Activated CD4-positive, alpha-beta T cell treated with anti-CD3 and anti-CD28 coated beads, Interleukin-2, amount 50 U/mL, for 24 hours (primary cell): ENCODE data around the gene OR10H3.
"Not testable (repeated sequence)": the region's sequence is repeated elsewhere in the genome, so short reads cannot be mapped to it uniquely, and the experiment has no call there.

ENCODE experiments used
- DNase-seq, 2 donors: peaks; one replicate each; pipeline ENCODE4 v3.0.0-alpha.2; 2020; ENCODE audit warnings: low read depth in 1 of 2, low spot score in 1 of 2

The OR10H3 gene, protein sequence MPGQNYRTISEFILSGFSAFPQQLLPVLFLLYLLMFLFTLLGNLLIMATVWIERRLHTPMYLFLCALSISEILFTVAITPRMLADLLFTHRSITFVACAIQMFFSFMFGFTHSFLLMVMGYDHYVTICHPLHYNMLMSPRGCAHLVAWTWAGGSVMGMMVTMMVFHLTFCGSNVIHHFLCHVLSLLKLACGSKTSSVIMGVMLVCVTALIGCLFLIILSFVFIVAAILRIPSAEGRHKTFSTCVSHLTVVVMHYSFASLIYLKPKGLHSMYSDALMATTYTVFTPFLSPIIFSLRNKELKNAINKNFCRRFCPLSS

DNA sequence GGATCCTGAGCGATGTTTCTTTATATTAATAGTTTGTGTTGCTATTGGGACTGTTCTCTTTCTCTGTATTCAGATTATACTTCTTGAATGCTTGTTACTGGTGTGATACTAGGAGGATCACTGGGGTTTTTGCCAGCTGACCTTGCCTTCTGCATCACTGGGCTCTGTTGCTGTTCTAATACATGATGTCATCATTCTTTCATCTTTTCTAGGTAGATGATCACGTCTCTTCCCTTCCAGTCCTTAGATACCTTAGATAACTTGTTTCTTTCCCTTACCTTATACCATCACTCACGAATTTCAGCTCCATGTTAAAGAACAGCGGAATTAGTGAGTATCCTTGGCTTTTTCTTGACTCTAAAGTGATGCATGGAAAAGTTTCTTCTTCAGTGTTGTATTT lies at the start of gene OR10H3:
Gene OR10H3 (plus strand): TSS at position 264 of the 400 bp plus-strand sequence. CDS start 3,408 bp downstream, outside the sequence.
- DNase-seq, result no peak

DNA sequence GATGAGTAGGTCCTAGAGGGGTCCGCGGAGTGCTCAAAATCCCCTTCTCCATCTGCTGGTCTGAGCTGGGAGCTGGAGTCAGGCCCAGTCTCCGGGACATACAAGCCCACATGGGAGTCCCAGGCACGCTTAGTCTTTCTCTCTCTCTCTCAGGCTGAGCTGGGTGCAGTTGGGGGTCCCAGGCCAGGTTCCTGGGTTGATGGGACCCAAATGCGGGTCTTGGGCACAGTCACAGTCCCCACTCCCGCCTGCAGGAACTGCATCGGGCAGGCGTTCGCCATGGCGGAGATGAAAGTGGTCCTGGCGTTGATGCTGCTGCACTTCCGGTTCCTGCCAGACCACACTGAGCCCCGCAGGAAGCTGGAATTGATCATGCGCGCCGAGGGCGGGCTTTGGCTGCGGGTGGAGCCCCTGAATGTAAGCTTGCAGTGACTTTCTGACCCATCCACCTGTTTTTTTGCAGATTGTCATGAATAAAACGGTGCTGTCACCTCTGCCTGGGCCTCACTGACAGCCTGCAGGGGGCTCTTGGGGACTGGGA lies 41.1 kb upstream of the OR10H3 start:
- DNase-seq, result no peak

DNA sequence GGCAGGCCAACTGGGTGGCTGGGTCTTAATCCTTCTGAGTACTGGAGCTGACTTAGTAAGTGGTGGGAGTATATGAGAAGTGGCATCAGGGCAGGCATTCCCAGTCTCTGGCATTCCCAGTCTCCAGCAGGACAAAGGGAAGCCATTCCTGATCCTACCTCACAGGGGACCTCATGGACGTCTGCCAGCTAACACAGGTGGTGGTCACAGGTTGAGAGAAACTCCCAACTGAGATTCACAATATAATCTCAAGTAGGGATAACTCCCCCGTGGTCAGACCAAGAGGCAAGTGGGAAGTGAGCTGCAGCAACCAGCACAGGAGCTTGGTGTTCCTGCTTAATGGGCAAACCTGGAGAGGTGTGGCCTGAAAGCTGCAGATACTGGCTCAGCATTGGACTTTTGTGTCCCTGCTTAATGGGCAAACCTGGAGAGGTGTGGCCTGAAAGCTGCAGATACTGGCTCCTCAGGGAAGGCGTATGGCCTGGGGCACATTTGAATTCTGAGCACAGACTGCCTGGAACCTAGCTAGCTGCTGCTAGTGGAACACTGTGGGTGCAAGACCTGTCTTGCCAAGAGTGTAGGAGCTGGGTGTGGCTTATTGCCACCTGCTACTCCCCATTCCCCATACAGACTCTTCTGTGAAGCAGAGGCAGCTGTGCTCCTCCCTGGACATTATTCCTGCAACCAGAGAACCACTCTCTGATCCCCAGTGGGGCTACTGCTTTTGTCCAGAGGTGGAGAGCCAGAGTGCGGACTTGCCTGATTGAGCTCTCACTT lies 35.8 kb upstream of the OR10H3 start:
- DNase-seq, result no peak

DNA sequence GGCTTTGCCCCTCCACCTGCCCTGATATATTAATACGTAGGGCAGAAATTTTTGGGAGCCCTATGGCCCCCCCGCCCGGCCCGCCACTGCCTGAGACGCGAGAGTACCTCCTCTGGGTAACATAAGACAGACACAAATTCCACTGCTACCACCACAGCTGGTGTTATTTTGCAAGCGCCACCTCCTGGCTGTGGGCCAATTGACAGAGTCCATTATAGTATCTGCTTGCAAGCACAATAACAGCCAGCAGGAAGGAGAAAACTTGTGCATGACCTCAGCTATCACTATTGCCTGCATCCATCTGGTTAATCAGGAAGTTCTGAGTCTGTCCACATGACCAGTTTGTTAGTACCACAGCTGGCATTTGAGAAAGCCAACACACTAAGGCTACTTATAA lies 35.3 kb upstream of the OR10H3 start:
- peak in 1 of 2 donors; percentile 1 for DNase-seq

DNA sequence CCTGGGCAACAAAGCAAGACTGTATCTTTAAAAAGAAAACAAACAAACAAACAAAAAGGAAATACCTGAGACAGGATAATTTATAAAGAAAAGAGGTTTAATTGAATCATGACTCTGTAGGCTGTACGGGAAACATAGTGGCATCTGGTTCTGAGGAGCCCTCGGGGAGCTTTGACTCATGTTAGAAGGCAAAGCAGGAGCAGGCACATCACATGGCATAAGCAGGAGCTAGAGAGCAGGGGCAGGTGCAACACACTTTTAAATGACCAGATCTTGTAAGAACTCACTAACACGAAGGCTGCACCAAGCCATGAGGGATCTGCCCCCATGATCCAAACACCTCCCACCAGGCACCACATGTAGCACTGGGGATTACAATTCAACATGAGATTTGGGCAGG lies 23.1 kb upstream of the OR10H3 start:
- no peak for DNase-seq

DNA sequence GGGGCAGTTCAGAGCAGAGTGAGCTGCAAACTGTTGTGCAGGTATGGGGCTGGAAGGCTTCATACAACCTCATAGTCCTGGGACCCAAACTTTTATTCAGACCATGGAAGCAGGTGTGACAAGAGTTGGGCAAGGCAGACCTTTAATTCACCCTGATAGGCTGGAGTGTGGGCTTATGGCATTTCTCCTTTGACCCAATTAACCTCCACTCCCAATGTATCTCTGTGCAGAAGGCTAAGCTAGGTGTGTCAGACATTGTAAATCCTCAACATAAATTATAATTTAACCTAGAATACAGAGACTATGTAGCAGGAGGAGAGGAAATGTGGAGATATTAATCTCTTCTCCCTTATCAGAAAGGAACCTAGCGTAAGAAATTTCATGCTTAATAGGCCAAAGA lies 22.1 kb upstream of the OR10H3 start:
- no peak for DNase-seq

DNA sequence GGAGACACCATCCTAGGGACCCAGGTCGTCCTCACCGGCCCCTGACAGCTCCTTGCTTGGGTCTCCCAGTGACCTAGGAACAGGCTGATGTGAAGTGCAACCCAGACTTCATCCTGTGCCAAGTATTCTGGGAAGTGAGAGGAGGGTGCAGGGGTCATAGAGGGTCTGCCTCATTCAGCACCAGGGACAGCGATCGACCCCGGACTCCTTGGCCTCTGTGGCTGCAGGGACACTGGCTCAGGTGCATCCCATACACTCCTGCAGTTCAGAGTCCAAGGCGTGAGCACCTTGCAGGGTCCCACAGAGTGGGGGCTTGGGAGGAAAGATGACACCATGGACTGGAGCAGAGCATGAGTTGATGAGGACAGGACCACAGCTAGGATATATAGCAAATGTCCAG lies 20.0 kb upstream of the OR10H3 start:
- DNase-seq, result no peak

DNA sequence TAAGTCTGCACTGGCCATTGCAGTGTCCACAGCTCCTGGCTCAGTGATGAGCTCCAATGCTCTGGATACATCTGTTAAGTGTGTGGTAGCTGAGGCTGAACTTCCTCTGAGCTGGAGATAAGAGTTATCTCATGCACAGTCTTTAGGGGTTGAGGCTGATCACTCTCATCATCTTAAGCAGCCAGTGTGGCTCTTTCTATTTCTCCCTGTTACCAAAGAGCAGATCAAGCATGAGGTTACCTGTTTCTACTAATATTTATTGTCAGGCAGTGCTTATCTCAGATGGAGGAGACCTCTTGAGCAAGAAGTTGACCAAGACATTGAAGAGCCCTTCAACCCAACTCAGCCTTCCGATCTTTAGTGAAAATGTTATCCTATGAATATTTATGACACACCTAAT lies 16.5 kb upstream of the OR10H3 start:
- DNase-seq, result no peak

DNA sequence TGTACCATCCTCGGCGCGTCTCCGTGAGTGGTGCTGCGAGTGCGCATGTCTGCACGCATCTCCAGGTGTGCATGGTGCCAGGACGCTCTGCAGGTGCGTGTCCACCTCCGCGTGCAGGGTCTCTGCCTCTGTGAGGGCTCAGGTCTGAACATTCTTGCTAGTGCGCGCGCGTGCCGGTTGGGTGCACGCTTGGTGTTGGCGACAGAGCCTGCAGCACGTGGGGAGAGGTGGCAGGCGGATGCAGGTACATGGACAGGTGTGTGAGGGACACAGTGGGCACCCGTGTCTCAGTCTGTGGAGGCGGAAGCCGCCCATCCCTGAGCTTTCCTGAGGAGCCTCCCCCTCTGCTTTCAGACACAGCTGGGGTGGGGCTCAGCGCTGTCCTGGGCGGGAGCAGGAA lies 14.8 kb upstream of the OR10H3 start:
- DNase-seq, result no peak

DNA sequence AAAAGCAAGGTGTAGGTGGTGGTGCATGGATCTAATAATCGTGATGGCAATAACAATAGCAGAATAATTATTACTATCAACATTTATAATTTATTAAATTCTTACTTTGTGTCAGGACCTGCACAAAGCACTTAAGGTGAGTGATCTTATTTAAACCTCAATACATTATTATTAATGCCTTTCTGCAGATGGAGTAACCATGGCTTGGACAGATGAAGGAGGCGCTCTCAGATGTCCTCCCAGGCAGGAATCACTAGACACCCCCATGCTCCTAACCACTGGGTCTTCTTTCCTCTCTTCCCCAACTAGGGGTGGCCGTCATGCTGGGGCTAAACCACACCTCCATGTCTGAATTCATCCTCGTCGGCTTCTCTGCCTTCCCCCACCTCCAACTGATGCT lies 10.1 kb upstream of the OR10H3 start, which contains the start of gene OR10H2:
Gene OR10H2 (plus strand): TSS at position 301 of the 400 bp plus-strand sequence. CDS start 20 bp downstream, at position 321.
- DNase-seq, result no peak

DNA sequence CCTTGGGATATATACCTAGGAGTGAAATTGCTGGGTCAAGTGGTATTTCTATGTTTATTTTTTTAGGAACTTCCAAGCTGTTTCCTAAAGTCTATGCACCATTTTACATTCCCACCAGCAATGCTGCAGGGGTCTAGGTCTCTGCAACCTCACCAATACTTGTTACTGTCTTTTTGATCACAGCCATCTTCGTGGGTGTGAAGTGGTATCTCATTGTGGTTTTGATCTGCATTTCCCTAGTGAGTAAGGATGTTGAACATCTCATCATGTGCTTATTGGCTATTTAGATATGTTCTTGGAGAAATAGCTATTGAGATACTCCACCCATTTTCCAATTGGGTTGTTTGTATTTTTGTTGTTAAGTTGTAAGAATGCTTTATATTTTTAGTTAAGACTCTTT lies 7.2 kb upstream of the OR10H3 start:
- DNase-seq, result no peak

DNA sequence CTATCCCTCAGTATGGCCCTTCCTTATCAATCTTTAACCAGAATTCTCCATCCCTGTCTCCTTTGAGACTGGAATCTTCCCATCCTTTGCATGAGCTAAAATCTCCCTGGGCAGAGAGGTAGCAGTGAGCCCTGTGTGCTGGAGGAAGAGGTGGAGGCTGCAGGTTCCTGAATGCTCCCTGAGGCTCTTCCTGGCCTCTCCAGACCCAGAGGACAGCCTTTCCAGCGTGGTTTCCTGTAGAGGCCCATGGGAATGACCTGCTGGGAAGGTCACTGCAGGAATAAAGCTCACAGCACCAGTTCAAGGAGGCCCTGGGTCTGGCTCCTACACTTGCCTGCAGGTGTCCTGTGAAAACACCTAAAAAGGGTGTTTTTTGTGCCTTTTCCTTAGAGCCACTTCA lies 5.4 kb upstream of the OR10H3 start:
- no peak for DNase-seq

DNA sequence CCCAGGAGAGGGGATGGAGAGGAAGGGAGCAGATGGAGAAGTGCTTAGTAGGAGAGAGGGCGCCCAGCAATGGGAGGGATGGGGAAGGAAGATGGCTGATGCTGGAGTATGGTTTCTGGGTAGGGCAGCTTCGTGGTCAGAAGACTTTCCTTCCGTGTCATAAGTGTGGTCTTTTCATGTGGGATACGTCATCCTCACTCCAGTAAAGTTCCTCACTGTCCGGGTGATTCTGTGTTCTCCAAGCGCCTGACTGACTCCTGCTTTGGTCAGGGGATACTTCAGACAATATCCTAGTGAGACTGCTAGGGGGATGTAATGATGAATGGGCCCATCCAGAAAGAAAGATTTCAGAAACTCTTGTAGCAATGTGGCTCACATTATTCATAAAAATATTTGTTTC lies 3.9 kb upstream of the OR10H3 start:
- no peak for DNase-seq

DNA sequence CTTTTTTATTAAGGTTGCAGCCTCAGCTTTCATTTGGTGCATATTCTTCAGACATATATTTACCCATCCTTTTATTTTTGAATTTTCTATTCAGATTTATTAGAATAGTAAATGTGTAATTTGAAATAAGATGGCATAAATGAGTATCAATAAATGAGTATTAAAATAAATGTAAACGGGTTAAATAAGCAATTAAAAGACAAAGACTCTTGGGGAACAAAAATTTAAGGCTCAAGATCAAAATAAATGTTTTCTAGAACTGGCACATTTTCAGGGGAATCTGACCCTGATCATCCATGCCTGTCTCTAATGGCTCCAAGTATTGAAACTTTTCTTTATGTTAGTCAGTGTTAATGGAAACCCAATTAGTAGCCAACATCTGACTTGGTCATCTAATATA lies 3.0 kb downstream of the OR10H3 start:
- DNase-seq, result no peak

DNA sequence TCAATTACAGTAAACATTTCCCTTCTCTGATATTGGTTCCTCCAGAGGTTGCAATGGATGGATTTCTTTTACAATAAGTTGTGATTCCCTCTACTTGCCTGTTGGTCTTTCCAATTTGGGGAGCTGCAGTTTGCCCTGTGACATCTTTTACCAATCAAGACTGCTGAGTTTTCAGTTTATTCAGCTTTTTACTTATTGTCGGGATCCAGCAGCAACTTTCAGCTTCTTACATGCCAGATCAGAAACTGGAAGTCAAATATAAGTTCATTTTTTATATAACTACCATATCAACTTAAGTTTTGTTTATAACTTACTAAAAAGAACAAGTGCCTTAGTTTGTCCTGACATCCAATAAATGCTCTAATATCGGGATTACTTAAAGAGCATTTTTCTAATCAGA lies 10.5 kb downstream of the OR10H3 start:
- no peak for DNase-seq

DNA sequence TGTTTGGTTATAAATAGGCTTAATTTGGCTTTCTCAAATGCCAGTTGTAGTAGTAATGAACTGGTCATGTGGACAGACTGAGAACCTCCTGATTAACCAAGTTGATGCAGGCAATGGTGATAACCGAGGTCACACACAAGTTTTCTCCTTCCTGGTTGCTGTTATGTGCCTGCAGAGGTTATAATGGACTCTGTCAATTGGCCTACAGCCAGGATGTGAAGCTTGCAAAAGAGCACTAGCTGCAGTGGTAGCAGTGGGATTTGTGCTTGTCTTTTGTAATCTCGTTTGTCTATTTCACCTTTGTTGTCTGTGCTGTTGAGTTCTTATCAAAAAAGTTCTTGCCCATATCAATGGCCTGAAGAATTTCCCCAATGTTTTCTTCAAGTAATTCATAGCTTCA lies 20.6 kb downstream of the OR10H3 start:
- no peak for DNase-seq

DNA sequence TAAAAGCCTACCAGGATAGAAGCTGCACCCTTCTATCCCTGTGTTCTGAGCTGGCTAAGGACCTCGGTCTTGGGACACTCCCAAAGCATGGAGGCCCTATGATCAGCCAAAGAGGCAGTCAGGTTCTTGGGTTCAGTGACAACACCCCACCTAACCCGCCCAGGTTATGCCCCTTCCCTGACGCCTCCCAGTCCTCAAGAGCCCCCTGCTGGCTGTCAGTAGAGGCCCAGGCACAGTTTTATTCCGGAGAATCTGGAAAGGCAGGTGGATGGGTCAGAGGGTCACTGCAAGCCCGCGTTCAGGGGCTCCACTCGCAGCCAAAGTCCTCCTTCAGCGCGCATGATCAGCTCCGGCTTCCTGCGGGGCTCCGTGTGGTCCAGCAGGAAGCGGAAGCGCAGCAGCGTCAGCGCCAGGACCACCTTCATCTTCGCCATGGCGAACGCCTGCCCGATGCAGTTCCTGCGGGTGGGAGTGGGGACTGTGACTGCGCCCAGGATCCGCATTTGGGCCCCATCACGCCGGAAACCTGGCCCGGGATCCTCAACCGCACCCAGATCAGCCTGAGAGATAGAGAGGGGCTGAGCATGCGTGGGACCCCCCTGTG lies 22.3 kb downstream of the OR10H3 start:
- DNase-seq, result no peak

DNA sequence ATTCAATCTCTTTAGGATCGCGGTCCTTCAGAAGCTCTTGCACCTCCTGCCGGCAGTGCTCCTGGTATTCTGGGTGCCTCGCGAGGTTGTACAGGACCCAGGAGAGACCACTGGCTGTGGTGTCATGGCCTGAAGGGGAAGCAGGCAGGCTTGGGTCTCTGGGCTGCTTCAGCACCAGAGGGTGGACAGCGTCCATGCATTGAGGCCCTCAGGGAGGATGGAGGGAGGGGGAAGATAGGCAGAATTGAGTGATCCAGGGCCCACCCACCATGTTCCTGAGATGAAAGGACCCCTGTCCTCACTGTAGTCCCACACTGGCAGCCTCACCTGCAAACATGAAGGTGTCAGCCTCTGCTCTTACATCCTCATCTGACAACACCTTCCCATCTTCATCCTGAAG lies 31.8 kb downstream of the OR10H3 start:
- DNase-seq, result no peak

DNA sequence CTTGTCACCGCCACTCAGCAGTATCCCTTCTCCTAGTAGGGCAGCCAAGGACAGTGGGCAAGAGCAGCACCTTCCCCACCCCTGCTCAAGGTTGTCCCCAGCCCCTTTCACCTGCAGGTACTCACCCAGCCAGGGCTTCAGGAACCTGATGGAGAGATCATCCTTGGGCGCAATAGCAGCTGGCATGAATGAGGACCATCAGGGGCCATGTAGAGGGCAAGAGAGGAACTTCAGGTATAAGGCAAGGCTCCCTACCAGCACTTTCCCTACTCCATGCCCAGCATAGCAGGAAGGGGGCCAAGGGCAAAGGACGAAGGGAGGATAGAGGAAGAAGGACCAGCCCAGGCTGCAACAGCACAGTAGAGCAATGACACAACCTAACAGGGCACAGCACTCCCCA lies 36.4 kb downstream of the OR10H3 start:
- DNase-seq, result not testable (repeated sequence)

DNA sequence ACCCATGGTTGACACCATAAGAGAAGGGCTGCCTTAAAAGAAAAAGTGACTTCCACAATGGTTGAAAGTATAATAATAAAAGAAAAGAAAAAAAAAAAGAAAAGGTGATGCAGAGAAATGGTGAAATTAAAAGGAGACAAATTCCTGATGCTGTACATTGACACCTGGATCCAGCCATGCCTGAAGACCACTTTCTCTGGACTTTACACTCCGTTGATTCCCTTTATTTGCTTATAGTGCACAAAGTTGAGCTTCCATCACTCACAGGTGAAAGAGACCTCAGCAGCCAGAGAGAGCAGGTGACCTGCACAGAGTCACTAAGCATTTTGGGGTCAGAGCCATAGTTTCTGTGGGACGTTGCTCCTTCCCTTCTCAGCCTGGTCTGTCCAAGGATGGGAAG lies 37.5 kb downstream of the OR10H3 start:
- no peak for DNase-seq

DNA sequence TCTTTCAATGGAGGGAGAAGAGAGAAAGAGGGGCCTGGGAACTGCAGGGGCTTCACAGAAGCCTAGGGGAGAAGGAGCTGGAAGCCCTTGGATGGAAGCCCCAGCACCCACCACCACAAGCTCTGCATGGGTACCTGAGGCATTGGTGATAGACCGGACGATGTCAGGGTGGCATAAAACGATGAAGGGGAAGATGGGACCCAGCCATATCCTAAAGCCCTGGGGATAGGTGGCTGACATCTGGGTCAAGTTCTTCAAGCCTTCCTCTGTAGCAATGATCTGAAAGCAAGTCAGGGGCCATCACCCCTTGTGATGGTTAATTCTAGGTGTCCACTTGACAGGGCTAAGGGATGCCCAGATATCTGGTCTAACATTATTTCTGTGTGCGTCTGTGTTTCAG lies 38.5 kb downstream of the OR10H3 start:
- DNase-seq, result no peak
